AG04449 (cell line): ENCODE measurements around the gene ITGB4.

Experiments
- CTCF ChIA-PET: fragments of 350-600 bp; formaldehyde crosslinking; extraction: SDS; loops from one replicate; lab custom pipeline; 2021; ENCODE audit warnings: antibody characterized with exemption; lab: Yijun Ruan, JAX
- POLR2A ChIA-PET: fragments of 400-600, 350-600 bp; formaldehyde crosslinking; extraction: SDS; loops from one replicate; lab custom pipeline; 2020; ENCODE audit warnings: antibody characterized with exemption, inconsistent platforms; lab: Yijun Ruan, JAX
- DNase-seq: peaks from one replicate; pipeline ENCODE4 v3.0.0-alpha.2; 2010; ENCODE audit warnings: low read depth, low spot score
- H3K4me3 ChIP-seq: 2 replicates; pipeline ENCODE4 v1.5.1; 2011; ENCODE audit warnings: low read depth, mild to moderate bottlenecking, control low read depth, low read length
- CTCF ChIP-seq: IDR thresholded peaks from one replicate; pipeline ENCODE4 v1.5.1; 2011; ENCODE audit warnings: mild to moderate bottlenecking, moderate library complexity, low read length, control low read depth, inconsistent platforms; ENCODE audit not compliant: insufficient read depth; ENCODE audit errors: missing control alignments

ITGB4 gene

DNA sequence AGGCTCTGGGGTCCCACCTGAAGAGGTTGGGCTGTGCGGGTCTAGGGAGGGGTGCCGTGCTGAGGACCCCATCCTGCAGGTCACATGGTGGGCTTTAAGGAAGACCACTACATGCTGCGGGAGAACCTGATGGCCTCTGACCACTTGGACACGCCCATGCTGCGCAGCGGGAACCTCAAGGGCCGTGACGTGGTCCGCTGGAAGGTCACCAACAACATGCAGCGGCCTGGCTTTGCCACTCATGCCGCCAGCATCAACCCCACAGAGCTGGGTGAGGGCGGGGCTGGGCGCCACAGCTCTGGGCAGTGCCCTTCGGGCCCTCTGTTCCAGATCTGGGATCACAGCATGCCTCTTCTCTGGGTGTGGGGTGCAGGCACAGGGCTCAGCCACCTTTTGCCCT lies 18.5 kb downstream of the ITGB4 start:
- DNase-seq, result no peak
- no peak overlapping the region for H3K4me3 ChIP-seq
- ChIA-PET CTCF (interaction anchor here (1.1 to 13.1 kb wide), 3 partner anchors 8 to 187 kb away, joined by 3 to 174 read pairs (median 4); no protein-coding TSS in a partner anchor), POLR2A (no interaction called here)
- TF ChIP-seq CTCF, result no peak

DNA sequence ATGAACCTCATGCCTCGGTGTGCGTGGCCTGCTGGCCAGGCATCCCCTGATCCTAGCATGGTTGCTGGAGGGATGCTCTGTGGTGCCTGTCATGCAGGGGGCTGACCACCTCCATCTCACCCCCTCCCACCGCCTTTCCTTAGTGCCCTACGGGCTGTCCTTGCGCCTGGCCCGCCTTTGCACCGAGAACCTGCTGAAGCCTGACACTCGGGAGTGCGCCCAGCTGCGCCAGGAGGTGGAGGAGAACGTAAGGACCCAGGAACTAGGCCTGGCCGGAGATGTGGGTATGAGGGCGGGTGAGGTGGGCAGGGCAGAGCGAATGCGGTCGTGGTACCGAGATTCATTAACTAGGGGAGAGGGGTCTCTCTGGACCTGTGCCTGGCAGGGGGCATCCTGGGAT lies 19.0 kb downstream of the ITGB4 start:
- DNase-seq, result no peak
- ChIA-PET CTCF (interaction anchor here (3.7 to 13.1 kb wide), 2 partner anchors 8 to 107 kb away, joined by 25 to 174 read pairs; partner anchors contain the start of gene SMIM5), POLR2A (no interaction called here)
- TF ChIP-seq CTCF, result no peak
- no peak overlapping the region for H3K4me3 ChIP-seq

GRCh38 chr17:75740631-75741077 lies 19.4 kb downstream of the ITGB4 start:
- ChIA-PET POLR2A (no interaction called here), CTCF (interaction anchor here (2.1 to 13.1 kb wide), 3 partner anchors 7 to 107 kb away, joined by 7 to 174 read pairs (median 25); partner anchors contain the start of gene SMIM5)
- DNase-seq, result no peak
- H3K4me3 ChIP-seq, result no peak overlapping the region
- no peak for TF ChIP-seq CTCF

DNA sequence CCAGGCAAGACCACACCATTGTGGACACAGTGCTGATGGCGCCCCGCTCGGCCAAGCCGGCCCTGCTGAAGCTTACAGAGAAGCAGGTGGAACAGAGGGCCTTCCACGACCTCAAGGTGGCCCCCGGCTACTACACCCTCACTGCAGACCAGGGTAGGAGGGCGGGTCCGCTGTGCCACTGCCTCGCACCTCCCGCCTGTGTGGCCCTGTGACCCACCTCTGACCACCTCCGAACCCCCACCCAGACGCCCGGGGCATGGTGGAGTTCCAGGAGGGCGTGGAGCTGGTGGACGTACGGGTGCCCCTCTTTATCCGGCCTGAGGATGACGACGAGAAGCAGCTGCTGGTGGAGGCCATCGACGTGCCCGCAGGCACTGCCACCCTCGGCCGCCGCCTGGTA lies 21.1 kb downstream of the ITGB4 start:
- H3K4me3 ChIP-seq, result no peak overlapping the region
- DNase-seq, result no peak
- no peak for TF ChIP-seq CTCF
- ChIA-PET POLR2A (no interaction called here), CTCF (interaction anchor here (0.7 to 3.7 kb wide), 3 partner anchors 11 to 109 kb away, joined by 3 to 25 read pairs (median 7); partner anchors contain the start of gene SMIM5)

DNA sequence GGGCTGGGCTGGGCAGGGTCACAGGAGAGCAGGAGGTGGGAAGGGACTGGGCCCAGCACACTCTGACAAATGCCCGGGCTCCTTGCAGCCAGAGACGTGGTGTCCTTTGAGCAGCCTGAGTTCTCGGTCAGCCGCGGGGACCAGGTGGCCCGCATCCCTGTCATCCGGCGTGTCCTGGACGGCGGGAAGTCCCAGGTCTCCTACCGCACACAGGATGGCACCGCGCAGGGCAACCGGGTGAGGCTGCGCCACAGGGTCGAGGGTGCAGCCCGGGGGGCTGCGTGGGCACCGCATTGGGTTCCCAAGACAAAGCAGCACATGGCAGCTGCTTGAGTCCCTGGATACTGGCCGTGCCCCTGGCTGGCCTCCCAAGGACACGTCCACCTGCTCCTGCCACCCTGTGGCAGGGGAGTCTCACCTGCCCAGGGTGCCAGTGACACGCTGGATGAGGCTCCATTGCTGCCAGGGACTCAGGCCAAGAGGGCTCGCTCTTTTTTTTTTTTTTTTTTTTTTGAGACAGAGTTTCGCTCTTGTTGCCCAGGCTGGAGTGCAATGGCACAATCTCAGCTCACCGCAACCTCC lies 22.5 kb downstream of the ITGB4 start:
- no peak for DNase-seq
- CTCF ChIA-PET, result interaction anchor here (3.7 to 23.0 kb wide), 3 partner anchors 8 to 111 kb away, joined by 25 to 1427 read pairs (median 174); partner anchors contain the start of gene SMIM5
- no peak overlapping the region for H3K4me3 ChIP-seq
- TF ChIP-seq CTCF, result no peak
- POLR2A ChIA-PET, result no interaction called here

DNA sequence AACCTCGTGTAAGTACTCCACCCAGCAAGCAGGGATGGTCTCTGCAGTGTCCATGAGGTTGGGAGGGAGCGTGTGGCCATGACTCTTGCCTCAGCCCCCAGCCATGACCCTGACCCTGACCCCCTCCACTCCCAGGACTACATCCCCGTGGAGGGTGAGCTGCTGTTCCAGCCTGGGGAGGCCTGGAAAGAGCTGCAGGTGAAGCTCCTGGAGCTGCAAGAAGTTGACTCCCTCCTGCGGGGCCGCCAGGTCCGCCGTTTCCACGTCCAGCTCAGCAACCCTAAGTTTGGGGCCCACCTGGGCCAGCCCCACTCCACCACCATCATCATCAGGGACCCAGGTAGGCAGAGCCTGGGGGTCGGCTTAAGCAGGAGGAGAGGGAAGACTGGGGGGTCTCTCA lies 27.4 kb downstream of the ITGB4 start:
- DNase-seq, result no peak
- no peak overlapping the region for H3K4me3 ChIP-seq
- ChIA-PET POLR2A (interaction anchor here (0.6 kb wide), 1 partner anchor 71 kb away, joined by 3 read pairs; no protein-coding TSS in a partner anchor), CTCF (interaction anchor here (0.8 to 23.0 kb wide), 26 partner anchors 13 to 634 kb away, joined by 3 to 1427 read pairs (median 11); partner anchors contain the start of genes GALK1, LLGL2, MYO15B and RECQL5)
- no peak for TF ChIP-seq CTCF
